Body of pancreas (tissue), 4 donors: ENCODE results near the gene ARMC3.

ENCODE experiments used
- POLR2A ChIP-seq, 3 donors: fragments of 450-650 bp; IDR thresholded peaks; one replicate each; pipeline ENCODE4 v1.6.1; 2016; ENCODE audit warnings: antibody characterized with exemption in 3 of 3, mild to moderate bottlenecking in 2 of 3
- TF ChIP-seq, protein P1 (sequence below), 7 experiments: fragments of 450-650 bp in 4 of 7; fragments of 200-600 bp in 3 of 7; sonication (generic) in 3 of 7; IDR thresholded peaks; one replicate each; pipeline ENCODE4 v1.5.1; 2016 to 2019; ENCODE audit warnings: antibody characterized with exemption in 7 of 7

DNA sequence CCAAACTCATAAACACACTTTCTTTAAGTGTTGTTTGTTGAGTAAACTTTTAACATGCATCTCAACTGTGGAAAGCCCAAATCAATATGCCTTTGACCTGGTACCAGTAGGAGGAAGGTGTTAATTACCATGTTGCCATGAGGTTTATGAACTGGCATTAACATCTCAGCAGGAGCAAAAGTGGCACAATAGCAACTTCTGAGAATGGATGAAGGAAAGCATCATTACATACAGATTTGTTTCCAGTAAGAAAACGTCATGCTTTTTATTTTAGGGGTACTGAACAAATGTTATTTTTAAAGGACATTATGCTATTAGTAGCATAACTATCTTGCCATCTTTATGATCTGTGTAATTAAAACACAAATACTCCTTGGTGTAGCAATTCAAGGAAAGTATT, 51.1 kb downstream of the ARMC3 start:
- TF ChIP-seq, protein P1, sequence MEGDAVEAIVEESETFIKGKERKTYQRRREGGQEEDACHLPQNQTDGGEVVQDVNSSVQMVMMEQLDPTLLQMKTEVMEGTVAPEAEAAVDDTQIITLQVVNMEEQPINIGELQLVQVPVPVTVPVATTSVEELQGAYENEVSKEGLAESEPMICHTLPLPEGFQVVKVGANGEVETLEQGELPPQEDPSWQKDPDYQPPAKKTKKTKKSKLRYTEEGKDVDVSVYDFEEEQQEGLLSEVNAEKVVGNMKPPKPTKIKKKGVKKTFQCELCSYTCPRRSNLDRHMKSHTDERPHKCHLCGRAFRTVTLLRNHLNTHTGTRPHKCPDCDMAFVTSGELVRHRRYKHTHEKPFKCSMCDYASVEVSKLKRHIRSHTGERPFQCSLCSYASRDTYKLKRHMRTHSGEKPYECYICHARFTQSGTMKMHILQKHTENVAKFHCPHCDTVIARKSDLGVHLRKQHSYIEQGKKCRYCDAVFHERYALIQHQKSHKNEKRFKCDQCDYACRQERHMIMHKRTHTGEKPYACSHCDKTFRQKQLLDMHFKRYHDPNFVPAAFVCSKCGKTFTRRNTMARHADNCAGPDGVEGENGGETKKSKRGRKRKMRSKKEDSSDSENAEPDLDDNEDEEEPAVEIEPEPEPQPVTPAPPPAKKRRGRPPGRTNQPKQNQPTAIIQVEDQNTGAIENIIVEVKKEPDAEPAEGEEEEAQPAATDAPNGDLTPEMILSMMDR (IDR thresholded peaks at IDR 0.05) = no peak
- no peak for TF ChIP-seq POLR2A (IDR thresholded peaks at IDR 0.05)
